NOMO-1 (cell line): ENCODE measurements around the gene GNAL.

Source experiments
- DNase-seq, 2 experiments: peaks; one replicate each; lab custom pipeline; 2025; ENCODE audit not compliant: unreplicated experiment in 2 of 2; lab: John Stamatoyannopoulos, UW

The GNAL gene

DNA sequence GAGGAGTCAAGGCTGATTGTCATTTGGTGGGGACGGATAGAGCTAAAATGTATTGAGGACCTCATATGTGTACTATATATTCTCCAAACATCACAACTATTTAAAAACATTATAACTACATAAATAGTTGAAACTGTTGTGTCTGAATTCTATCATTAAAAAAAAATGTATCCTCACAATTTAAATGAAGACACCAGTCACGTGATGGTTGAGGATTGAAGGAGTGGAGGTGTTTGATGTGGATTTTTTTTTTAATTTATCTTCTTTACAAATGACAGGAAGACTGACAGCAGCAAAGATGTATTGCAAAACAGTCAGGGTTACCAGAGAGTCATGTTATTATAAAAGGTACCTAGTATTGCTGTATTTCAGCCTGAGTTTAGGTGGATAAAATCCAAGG is 30.0 kb downstream of the GNAL start:
- DNase-seq = no peak

DNA sequence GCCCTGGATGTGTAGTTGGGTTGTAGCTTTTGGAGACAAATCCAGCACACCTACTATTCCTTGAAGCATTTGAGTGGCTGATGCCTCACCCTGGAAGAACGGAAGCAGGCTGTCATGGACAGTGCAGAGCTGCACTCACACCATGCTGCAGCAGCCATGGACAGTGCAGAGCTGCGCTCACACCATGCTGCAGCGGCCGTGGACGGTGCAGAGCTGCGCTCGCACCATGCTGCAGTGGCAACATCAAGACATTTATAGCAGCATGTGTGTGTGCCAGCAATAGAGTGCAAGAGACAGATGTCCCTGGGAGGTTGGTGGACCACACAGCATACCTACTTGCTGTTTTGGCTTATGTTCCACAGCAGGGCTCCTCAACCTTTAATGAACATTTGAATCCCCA is 30.6 kb downstream of the GNAL start:
- no peak for DNase-seq

DNA sequence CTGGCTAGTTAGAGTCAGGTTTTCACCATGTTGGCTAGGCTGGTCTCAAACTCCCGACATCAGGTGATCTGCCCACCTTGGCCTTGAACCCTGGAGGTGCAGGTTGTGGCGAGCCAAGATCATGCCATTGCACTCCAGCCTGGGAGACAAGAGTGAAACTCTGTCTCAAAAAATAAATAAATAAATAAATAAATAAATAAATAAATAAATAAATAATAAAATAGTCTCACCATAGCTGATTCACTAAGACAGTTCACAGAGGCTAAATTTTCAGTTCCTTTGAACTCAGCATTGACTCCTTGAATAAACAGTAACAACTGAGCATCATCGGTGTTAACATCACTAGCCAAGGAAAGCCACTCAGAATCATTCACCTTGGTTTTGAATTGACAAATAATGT is 32.7 kb downstream of the GNAL start:
- DNase-seq = no peak

DNA sequence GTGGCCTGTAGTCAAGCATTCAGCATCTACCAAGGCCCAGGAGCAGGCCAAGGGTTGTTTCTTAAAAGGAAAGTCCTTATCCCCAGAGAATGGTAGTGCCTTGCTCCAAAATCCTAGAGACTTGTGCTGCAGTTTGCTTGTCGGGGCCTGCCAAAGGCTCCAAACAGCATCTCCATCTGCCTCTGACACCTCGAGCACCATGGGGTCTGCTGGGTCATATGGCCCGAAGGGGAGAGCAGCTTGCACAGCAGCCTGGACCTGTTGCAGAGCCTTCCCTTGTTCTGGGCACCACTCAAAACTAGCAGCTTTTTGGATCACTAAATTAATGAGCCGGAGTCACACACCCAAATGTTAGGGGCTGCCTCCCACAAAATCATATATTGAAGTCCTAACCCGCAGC is 35.7 kb downstream of the GNAL start:
- DNase-seq = no peak

DNA sequence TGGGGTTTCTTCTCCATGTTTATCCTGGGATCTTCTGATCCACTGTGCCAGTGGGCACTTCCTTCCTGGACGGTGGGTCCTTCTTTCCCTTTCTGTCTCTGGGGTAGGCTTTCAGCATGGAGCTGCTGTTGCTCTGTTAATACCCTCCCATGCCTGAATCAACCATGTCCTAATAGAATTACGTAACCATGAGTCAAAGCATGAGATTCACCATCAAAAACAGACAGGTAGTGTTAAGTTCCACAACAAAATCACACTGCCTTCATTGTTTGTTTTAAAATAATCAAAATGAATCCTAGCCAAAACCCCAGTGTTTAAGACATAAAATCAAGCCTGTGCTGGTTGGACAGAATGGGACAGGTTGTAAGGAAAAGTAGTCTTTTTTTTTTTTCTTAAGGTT is 37.5 kb downstream of the GNAL start:
- DNase-seq = no peak

DNA sequence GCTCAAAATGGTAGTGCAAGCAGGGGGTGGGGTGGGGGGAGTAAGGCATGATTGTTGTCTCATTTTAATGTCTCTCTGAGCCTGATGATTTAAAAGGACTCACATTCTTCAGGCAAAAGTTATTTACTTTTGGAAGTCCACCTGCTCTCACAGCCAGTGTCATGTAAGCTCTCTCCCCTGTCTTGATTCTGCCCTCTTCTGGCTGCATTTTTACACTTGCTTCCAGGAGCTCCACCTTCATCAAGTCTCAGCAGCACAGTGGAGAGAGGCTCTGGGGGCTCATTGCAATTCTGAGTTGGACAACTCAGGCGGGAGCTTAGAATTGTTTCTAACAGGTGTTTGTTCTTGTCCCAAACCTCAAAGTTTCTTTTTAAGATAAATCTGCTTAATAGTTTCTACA is 39.2 kb downstream of the GNAL start:
- DNase-seq = peak in 1 of 2 experiments; percentile 10

DNA sequence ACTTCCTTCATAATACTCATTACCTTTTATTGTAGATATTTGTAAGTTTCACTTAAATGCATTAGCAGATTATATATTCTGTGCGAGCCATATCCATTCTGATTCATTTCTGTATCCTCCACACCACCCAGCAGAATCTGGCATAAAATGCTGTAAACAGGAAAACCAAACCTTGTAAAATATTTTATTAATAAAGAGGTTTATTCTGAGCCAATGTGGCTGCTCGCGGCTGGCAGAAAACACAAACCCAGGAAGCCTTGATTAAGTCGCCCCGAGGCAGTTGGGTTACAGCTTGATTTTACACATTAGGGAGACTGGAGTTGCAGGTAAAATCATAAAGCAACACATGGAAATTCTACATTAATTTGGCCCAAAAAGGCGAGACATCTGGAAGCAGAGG is 40.5 kb downstream of the GNAL start:
- no peak for DNase-seq

DNA sequence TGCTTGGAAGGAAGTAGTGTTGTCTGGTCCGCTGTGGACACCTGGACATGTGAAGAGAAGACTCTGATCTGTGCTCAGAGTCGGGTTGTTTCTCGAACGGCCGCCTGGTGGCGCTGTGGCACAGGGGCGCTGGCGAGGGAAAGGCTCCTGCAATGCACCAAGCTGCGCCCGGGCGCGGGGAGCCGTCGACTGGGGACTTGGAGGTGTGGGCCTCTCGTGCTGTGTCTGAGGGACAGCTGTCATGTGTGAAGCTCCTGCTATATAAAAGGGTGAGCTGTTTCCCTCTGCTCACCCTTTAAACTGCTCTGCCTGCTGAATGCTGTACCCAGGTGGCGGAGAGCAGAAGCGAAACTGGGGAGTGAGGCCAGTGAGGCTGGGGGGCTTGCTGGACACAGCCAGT is 44.0 kb downstream of the GNAL start:
- peak; percentile 55 to 56 for DNase-seq

DNA sequence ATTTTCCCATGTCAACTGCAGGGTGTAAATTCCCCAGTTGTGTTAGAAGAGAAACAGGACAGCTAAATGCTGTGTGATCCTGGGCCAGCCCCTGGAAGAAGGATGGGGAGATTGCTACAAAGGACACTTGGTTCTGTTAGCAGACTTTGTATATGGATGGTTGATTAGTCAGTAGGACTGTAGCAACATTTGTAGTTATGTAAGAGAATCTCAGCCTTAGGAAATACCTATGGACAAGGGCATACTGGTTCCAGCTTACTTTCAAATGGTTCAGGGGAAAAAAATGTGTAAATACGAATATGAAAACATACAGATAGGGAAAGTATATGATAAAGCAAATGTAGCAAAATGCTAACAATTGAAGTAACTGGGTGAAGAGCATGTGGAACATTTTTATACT is 47.6 kb downstream of the GNAL start:
- no peak for DNase-seq

DNA sequence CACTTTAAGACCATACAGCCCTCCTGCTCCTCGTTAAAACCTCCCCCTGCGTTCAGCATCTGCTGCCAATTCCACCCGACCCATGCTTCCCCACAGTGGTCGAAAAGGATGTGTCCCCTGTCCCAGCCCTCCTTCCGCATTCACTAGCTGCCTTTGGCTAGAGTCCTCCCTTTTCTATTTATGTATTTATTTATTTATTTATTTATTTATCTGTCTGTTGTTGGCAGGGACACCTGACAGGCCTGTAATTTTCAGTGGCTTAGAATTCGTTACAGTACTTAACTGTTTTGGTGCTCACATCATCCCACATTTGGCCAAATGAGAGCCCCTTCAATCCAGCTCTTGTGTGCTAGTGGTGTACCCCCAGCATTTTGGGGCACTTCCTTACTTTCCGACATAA is 50.8 kb downstream of the GNAL start:
- DNase-seq = no peak

DNA sequence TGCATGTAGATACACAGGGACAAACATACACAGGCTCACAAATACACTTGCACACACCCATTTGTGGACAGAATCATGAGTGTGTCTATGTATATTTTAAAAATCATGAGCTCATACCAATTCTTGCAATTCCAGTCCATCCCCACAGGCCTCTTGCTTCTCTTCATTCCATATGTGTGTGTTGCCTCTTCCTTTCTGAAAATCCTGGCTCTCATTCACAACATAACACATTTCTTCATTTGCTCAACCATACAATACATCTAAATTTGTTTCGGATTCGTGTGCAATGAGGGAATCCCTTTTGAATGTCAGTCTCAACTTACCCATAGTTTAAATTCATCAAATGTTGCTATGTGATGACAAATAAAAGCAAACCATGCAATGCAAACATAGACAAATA is 51.4 kb downstream of the GNAL start:
- DNase-seq = no peak

DNA sequence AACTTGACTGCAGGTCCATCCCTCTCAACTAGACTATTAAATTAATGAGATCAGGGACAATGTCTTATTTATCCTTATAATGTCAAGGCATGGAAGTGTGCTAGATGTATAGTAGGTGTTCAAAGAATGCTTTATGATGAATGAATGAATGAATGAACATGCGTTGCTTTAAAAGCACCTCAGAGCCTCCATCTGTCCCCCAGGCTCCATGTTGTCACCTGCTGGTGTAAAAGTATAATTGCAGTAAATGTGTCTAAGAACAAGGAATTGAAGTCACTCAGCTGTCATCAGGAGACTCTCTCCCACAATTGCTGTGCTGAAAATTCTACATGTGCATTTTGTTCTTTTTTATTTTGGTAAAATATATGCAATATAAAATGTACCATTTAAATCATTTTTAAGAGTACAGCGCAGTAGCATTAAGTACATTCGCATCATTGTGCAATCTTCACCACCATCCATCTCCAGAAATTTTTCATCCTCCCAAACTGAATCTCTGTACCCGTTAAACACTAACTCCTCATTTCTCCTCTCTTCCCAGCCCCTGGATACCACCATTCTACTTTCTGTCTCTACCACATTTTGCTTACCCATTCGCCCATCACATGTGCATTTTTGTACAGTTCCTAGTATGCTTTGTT is 52.6 kb downstream of the GNAL start:
- peak in 1 of 2 experiments; percentile 26 for DNase-seq

DNA sequence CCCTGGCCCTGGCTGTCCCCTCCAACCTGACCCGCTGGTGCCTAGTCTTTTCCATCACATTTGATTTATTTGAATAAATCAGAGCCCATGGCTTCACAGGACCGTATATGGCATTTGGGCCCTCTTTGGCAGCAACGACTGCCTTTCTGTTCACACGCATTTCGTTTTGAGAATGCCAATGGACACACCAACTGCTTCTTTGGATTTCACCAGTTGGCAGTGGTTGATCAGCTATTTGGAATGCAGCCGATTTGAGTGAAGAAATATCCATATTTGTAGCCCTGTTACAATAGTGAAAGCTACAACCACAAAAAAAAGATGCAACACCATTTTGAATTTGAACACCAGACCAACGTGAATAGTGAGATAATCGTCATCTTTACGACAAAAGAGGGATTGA is 56.5 kb downstream of the GNAL start:
- DNase-seq = no peak

DNA sequence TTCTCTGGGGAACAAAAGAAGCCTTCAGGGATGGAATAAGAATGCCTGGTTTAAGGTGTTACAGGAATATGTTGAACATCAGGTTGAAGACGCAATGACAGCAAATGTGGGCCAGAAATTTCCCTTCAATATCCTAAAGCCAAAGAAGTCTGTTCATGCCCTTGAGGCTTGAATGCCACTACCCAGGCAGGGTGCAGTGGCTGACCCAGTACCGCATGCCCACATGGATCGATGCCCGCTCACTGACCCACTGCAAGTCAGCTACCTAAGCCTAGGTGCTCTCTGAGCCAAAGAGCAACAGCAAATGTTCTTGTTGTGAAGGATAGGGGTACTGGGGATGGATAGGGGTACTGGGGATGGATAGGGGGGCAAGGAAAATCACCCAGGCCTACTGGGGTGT is 58.2 kb downstream of the GNAL start:
- DNase-seq = no peak

DNA sequence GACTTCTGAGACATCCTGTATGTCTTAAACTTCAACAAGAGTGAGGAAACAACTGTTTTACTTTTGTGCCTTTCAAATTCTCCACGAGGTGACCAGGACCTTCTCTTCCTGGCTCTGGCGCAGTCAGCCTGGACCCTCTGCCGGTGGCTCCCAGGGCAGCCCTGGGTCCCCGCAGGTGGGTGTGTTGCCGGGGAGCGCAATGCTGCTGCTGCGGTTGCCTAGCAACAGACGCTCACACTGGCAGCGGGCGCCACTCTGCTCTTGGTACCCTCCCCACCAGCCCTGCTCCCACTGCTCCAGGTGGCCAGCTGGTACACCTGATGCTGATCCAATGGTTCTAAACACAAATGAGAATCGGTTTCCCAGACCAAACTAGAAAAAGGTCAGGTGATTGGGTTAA is 58.7 kb downstream of the GNAL start:
- no peak for DNase-seq

DNA sequence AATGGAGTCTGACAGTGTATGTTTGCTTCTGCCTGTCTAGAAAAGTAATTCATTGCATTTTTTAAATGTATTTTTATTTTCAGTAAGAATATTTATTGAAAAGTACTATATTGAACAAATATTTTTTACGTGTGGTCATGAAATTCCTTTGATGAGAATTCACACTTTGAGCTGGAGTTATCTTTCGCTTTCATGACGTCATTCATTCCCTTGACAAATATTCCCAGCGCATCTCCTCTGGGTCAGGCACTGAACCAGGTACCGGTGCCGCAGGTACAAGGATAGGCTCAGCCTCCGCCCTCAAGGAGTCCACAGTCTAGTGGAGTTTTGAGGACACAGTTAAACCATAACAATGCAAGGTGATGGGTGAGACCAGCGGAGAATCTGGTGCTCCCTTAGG is 60.2 kb downstream of the GNAL start:
- no peak for DNase-seq

DNA sequence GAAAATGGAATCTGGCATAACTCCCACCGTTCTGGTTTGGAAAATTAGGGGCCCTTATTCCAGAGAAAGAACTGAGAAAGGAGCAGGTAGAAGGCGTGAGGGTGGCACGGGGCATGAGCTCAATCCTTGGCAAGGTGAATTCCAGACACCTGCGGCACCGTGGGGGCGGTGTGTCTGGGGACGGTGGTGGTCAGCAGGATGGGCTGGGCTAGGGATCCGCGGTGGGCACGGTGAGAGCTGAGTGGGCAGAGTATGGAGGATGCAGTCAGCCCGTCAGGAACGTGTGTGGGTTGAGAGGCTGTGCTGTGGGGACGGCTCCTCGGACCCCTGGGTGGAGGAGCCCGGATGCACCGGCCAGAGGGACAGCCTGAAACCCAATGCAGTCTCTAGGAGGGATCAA is 61.1 kb downstream of the GNAL start:
- DNase-seq = no peak

DNA sequence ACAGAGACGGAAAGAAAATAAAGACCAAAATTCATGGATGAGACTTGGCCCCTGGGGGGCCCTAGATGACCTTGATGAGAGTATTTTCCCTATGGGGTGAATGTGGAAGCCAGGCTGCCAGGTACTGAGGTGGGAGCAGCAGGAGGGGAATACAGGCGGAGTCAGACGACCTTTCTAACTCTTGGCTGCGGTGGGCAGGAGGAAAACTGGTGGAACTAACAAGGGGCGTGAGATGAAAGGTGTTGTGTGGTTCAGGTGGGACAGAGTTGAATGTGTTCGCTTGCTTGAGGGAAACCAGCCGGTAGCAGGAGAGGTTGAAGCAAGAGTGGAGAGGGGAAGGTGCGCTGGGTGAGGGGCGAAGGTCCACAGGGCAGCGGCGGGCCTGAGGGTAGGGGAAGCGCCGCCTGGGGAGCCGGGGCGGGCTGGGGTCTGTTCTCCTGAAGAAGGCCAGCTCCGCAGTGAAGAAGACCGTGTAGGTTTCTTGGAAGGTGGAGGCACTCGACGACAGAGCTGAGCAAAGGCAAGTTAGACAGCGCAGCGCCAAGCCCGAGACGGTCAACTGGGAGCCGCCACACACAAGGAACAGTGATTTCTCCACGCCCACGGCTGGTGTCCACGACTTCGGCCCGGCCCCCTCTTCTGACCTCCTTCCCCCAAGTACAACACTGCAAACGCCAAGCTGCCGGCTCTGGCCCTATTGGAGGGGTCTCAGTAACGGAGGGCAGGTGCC is 61.7 kb downstream of the GNAL start:
- no peak for DNase-seq

DNA sequence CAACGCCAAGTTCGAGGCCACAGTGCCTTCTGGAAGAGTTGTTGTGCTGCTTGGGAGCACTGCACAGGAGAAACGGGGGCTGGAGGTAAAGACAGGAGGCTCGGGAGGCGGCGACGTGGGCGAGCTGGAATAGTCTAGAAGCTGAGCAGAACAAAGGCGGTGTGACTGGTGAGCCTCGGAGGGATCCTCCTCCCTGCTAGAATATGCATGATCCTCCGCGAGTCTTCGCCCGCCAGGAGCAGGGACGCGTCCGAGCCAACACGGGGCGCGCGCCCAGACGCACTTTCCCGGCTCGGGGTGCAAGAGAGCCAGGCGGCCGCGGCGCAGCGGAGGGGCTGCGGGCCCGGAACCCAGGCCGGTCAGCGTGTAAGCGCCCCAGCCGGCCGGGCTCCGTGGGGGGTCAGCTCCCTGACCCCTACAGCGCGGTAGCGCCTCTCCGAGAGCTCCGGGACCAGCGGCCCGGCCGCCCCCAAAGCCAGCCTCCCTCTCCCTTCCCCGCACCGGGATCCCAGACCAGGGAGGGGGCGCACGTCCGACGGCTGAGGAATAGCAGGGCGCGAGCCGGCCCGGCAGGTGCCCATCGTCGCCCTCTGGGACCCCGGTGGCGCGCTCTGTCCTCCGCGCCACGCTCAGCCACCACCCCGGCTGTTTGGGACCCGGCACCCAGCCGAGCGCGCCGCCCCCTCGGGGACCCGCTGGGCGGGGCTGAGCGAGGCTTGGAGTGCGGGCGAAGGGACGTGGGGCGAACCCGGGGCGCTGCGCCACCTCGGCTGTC is 62.5 kb downstream of the GNAL start:
- no peak for DNase-seq

DNA sequence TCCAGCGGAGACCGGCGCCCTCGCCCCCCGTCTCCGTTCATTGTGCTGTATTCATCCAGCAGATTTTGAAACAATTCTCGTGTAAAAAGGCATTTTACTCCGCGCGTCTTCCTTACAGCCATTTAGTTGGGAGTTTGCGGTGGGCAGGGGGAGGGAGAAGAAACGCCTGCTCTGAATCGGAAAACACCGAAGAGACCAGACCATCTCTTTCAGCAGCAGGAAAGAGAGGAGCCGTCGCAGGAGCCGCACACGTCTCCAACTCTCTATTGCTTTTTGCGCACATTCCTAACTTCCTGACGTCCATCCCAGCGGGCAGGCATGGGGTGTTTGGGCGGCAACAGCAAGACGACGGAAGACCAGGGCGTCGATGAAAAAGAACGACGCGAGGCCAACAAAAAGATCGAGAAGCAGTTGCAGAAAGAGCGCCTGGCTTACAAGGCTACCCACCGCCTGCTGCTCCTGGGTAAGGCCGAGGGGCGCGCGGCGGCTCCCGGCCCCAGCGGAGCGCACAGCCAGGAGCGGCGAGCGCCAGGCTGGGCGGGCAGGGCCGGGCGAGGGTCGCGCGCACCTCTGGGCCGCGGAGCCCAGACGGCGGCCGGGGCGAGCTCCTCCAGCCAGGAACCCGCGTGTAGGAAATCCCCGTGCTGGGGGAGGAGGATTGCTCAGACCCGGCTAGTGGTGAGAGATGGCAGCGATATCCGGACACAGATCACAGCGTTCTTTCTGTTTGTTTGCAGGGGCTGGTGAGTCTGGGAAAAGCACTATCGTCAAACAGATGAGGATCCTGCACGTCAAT is 63.2 kb downstream of the GNAL start:
- peak in 1 of 2 experiments; percentile 6 for DNase-seq

DNA sequence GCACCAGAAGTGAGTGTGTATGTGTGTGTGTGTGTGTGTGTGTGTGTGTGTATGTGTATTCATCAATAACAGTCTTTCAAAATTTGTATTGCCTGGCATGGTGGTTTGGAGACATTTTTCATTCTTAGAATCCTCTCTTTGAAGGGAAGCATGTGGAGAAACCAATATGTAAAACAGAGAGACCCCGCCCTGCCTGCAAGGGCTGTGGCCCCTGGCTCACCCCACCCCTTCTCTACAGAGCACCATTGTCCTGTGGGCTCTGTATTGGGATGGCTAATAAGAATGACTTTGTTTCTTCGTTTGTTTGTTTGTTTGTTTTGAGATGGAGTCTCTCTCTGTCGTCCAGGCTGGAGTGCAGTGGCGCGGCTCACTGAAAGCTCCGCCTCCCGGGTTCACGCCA is 65.9 kb downstream of the GNAL start:
- DNase-seq = no peak
